Activated CD4-positive, alpha-beta T cell treated with anti-CD3 and anti-CD28 coated beads for 24 hours (primary cell): ENCODE data around the gene CEP104.

Experiments
- DNase-seq, 2 donors: peaks; one replicate each; pipeline ENCODE4 v3.0.0-alpha.2; 2020; ENCODE audit warnings: low read depth in 2 of 2

CEP104 gene

DNA sequence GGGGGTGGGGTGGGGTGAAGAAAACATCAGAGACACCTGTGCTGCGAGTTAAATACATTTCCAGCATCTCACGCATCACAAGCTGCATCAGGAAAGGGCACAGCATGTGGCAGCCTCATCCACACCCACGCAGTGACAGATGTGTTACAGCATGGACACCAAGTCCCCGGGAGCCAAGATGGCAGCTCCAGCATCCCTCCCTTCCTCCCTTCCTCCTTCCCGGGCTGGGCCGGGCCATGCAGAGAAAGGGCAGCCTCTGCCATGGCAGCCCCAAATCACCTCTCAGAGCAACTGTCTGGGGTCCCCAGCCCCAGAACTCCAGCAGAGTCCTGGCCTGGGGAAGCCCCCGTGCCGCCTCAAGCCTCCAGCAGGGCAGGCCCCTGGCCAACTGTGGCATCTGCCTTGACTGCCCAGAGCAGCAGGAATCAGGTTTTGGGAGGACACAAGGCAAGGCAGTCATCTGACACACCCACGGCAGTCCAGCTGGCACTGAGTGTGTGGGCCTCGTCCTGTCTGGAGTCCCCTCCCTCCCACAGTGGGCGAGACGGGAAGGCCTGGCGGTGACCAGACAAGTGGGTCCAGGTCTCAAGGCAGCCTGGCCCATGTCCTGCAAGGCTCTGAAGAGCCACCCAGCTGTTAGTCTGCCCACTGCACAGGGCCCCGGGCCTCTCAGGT is 78.3 kb downstream of the CEP104 start:
- DNase-seq, result no peak

DNA sequence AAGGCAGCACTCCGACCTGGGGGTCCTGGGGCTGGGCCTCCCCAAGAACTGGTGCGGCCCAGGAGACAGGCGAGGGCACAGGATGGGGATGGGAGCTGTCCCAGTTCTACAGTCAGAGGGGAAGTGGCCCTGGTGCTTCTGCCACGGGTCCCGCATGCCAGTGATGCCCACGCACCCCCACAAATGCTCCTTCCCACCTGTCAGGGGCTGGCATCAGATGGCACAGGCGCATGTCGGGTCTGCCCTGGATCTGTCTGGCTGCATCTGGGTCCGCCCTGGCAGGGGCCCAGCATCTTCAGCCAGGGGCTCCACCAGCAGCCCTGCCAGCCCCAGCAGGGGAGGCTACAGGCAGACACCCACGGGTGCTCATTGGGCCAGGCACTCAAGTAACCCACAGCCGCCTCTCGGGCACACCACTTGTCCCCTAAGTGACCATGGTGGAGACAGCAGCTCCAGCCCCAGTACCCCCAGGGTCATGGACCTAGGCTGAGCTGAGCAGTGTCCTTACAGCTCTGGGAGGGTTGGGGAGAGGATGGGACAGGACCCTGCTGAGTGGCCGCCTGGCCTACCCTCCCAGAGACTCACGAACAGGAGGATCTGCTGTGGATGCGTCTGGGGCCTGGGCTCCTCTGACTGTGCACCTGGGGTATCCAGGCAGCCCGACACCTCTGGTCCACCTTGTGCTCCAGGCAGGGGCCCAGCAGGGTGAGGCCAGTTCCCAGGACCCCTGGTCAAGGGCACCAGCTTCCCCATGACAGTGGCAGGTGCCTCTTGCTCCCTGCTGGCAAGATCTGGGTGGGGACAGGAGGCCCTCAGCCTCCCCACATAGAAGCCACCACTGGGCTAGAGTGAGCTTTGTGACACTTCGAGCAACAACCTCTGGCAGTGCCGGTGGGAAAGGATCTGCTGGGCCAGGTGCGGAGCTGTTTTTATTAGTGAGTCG is 79.1 kb downstream of the CEP104 start:
- DNase-seq, result no peak

DNA sequence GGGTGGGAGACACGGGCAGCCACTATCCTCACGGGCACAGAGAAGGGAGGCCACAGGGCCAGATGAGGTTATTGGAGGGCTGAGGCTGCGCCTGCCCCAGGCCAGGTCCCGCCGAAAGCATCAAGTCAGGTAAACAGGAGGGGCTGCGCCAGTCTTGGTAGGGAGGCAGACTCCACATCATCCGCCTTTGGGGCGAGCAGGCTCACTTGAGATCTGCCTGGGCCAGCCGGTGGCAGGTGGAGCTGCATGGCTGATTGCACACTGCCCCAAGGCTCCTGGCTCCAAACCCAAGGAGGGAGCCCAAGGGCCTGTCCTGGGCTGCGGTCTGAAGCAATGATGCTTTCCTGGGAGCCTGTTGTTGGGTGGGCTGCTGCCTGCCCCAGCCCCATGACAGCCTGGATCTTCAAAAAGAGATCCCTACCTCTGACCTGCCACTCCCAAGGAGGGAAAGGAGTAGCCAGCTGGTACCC is 79.9 kb downstream of the CEP104 start:
- DNase-seq, result no peak

DNA sequence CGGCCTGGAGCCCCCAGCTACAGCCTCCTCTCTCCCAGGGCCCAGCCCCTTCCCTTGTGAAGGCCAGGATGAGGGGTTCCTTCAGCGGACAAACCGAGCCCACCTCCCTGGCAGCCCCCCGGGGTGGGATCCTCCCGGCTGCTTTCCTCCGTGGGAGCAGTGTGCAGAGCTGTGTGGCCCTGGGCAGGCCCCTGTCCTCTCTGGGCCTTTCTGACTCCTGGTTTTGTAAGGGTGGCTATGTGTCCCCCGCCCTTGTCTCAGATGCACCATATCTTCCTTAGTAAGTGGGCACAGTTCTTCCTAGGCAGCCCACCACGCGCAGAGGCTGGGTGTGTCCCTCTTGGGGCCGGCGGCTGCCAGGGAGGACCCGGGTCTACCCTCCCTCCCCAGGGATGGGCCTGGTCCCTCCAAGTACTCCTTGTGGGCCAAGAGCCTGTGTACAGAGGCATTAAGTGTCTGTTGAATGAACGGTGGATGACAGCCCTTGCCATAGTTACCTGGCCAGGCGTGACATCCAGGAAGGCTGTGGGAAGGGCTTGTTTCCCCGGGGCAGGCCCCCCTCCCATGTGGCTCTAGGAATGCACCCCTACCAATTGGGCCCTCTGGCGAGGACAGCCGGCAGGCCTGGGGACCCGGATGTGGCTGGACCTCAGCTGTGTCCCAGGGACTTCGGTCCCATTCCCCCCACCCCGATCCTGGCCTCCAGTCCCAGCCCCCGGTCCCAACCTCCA is 80.6 kb downstream of the CEP104 start:
- DNase-seq, result no peak

DNA sequence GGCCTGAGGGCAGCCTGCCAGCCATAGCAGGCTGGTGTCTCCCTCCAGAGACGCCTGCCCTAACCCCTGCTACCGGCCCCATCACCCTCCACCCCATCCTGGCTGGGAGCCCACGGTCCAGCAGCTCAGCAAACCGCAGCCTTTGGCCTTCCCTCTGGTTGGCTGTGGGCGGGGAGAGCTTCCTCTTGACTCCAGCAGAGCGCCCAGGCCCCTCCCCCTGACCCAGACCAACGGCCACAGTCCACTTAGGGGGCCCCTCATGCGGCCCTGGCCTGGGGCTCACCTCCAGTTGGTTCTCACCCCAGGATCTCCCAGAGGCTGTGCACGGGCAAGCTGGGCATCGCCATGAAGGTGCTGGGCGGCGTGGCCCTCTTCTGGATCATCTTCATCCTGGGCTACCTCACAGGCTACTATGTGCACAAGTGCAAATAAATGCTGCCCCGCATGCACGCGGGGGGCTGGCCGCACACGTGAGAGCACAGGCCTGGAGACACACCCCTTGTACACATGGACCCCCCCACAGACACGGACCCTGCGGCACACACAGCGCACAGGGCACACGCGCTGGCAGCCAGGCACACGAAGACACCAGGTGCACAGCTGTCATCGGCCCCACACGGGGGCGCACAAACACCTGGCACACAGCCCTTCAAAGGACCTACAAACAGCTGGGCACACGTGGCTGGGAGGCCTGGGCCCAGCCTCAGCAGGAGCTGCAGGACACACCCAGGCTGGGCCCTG is 81.4 kb downstream of the CEP104 start:
- DNase-seq, result no peak

DNA sequence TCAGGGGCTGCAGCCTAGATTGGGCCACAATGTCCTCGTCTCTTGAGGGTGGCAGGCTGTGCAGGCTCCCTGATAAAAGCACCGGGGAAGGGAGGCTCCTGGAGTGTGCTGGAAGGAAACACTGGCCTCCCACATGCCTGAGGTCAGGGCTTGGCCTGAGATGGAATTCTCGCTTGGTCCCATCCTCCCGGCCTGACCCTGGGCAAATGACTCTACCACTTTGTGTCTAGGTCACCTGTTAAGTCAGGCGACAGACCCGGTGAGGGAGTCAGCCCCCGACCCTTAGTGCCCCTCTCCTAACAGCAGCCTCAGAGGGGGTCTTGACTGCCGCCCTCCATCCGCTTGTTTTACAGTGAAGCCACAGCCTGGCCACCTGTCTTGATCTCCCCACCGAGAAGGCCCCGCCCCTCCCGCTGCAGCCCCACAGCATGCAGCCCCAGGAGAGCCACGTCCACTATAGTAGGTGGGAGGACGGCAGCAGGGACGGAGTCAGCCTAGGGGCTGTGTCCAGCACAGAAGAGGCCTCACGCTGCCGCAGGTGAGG is 82.0 kb downstream of the CEP104 start:
- no peak for DNase-seq

DNA sequence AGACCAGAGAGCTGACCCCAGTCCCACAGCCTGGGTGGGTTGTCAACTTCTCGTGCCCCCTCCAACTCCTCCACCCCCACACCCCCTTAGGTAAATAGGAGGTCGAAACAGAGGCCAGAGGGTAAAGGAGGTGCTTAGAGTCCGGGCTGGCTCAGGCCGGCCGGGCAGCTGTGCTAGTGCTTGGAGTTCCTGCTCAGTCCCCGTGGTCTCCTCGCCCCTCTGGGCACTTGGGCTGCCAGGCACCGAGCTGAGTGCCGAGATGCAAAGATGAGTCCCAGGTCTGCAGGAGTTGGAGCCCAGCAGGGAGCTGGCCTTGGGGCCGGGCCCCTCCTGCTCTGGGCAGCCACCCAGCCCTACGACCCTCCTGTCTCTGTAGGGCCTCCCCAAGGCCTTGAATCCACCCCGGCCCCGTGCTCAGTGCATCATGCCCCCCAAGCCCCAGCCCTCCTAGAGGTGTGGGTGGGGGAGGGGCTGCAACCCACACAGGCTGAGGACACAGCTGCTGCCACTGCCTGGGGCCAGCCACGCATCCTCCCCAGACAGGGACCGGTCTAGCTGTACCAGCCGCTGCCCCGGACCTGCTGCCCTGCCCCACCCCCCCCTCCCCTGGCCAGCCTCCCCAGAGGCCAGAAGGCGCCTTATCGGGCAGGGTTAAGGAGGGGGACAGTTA is 82.6 kb downstream of the CEP104 start:
- DNase-seq, result no peak

DNA sequence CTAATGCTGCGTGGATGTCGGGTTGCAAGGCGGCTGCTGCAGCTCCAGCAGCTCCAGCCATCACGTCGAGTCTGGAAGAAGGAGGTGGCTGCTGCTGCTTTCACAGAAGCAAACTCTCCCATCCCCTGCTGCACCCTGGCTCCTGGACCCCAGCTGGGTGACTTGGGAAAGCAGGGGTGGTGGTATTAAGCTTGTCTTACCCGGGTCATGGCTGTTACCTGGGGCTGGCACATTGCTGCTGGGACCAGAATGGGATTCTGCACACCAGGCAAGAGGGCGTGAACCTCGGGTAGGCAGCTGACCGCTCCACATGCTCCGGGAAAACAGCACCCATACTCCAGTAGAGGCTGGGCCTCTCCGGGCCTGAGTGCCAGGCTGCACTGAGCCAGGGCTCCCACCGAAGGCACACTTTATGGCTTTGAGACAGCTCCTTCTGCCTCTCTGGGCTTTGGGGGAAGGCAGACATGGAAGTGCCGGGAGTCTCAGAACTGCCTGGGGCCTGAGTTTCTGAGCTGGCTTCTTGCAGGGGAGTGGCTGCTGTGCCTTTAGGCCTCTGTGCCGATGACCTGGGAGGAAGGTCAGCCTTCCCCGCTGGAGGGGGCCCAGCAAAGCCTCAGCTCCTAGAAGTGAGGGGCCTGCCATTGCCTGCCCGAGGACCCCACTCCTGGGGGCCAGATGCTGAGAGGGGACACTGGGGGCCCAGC is 83.3 kb downstream of the CEP104 start:
- no peak for DNase-seq

DNA sequence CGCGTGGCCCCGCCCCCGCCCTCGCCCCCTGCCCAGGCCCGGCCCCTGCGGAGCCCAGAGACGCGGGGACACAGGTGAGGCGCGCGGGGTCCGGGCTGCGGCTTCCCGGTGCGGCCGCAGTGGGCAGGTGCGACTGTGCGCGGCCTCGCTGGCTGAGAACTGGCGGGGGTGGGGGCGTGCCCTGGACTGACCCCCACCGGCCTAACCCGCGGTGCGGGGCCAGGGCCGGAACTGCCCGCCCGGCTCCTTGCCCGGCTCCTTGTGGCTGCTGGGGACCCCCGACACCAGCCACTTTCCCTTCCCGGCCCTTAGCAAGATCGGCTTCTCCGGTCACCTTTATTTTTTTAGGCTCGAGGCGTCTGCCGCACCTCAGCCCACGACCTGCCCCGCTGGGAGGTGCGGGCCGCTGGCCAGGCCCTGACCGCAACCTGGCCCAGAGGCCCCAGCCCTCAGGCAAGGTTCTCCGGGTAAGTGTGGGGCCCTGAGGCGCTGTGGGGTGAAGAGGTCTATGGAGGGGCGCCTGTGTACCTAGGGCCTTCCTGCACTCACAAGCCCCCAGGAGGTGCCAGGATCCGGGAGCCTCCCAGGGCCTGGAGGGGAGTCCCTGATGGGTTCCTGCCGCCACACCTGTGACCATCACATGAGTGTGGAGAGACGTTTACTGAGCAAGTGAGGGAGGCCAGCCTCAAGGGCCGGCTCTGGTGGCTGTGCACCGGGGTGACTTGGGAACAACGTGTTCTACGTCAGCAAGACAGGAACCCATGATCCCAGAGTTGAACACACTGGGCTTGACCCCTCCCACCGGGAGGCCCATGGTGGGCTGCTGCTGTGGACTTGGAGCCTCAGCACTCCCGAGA is 84.1 kb downstream of the CEP104 start, which contains the start of gene SMIM1:
SMIM1 (plus strand) TSS at position 35 of the 857 bp plus-strand sequence. CDS start 2,625 bp downstream, outside the sequence.
- DNase-seq, result no peak

DNA sequence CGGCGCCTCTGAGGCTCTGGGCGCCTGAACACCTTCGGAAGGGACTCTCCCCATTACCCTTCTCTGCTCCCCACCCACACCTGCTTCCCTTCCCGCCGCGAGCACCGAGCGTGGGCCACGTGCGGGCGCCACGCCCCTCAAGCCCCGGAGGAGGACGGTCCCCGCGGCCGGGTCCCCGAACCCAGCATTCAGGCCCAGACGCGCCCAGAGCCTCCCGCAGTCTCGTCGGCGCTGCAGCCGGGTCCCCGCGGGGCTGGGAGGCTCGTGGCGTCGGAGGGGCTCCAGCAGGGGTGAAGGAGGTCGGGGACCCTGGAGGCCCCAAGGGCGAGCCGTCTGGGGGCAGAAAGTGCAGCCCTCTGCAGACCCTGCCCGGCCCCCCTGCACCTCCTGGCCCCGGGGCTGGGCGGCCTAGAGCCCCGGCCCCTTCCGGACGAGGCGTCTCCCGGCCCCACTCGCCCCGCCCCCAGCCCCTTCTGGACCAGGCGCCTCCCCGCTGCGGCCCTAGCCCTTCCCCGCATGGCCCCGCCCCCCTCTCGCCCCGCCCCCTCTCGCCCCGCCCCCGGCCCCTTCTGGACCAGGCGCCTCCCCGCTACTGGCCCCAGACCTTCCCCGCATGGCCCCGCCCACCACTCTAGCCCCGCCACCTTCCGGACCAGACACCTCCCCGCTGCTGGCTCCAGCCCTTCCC is 84.8 kb downstream of the CEP104 start:
- DNase-seq, result peak; percentile 81 to 83

DNA sequence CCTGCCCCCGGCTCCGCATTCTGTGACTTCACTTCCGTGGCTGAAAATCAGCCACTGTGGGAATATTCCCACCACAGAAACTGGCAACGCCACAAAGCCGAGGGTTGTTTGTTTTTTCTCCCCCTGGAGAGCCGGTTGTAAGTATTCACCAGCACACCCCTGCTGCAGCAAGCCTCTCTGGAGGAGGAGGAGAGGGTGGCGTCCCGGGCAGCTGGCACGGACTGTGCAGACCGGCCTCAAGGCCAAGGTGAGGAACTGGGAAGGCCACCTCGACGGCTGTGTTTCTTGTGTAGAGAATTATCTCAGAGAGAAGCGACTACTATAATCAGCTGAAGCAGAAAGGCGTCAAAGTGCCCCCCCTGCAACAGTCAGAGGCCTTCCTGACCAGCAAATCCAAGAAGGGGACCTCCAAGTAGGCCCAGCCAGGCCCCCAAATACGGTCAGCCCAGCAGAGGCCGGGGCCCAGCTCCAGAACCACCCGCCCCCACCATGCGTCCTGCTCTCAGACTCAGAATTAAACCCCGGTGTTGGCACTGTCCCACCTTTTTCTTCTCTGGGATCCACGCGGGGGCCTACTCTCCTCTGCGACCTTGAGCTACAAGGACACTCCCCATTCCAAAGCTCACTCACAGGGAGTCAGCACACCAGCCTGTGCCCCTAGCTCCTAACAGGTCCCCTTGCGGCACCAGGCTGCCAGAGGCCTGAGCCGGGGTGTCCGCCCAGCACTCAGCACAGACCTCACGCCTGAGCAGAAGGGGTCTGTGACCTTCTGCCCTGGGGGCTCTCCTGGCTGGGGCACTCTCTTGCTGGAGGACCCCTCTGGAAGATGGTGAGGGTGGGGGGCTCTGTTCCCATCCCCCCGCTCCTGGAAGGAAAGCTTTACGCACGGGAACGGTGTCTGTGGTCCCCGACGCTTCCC is 85.6 kb downstream of the CEP104 start:
- DNase-seq, result no peak

DNA sequence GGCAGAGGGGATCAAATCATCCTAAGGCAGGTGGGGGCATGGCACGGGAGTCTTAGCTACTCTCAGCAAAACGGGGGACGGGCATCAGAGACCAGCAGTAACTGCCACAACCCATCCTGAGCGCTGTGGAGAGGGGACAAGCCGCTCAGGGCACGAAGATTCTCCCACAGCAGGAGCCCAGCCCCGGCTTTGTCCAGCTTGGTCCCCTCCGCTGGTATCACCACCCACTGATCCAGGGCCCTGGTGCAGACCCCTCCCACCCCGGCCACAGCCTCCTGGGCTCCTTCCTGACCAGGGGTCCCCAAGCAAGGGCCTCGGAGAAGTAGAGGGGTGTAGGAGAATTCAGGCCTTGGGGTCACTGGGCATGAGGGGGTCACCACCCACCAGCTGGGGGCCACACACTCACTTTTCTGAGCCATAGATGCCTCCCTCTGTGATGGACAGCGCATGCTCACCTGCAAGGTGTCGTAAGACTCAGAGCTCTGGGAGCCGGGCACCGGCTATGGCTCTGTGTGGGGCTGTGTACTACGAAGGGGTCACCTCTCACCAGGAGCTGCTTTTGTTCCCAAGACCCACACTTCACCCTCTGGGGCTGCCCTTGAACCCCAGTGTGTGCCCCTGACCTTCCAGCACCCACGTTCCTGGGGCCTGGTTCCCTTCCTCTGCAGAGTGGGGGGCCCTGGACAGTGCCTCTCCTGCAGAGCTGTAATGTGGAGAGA is 86.8 kb downstream of the CEP104 start:
- no peak for DNase-seq

DNA sequence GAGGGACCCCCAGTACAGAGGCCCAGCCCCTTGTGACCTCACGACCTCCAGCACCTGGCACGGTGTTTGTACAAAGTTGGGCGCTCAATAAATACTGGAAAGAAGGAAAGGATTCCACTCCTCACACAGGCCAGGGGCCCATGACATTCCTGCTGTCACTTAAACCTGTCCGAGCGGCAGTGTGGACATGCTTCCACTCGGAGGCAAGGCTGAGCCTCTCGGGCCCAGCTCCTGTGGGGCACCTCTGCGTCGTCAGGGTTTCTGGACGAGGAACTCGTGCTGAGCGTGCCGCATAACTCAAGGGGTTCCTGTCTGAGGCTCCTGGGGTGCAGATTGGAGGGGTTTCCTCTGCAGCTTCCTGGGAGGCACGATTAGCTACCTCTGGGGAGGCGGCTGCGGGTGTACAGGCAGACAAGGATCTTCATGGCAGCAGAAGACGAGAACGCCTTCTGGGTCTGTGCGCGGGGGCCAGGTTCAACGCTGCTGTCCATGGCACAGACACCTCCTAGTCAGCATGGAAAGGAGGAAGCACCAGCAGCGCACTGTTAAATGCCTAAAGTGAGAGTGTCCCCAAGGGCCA is 88.1 kb downstream of the CEP104 start:
- no peak for DNase-seq

DNA sequence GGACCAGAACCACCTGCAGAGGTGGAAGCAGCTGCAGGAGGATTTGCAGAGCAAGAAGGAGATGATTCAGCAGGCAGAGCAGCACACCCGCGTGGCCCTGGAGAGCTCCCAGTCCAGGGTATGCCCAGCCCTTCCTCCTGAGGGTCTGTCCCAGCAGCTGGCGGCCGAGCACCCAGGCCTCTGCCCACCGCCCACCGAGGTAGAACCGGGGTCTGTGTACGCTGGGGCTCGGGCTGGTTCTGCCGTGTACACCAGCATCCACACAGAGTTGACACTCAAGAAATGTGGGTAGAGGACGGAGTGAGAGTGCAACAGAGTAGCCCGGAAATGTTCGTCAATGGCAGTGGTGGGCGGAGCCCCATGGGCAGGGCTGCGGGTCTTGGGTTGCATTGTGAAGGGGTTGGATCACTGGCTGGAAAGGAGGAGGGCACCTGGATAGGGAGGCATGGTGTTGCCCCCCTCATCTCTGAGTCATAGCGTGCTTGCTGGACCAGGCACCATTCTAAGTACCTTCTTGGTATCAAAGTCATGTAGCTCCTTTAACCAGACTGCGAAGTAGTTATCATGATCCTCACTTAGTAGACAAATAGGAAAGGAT is 89.6 kb downstream of the CEP104 start:
- no peak for DNase-seq

DNA sequence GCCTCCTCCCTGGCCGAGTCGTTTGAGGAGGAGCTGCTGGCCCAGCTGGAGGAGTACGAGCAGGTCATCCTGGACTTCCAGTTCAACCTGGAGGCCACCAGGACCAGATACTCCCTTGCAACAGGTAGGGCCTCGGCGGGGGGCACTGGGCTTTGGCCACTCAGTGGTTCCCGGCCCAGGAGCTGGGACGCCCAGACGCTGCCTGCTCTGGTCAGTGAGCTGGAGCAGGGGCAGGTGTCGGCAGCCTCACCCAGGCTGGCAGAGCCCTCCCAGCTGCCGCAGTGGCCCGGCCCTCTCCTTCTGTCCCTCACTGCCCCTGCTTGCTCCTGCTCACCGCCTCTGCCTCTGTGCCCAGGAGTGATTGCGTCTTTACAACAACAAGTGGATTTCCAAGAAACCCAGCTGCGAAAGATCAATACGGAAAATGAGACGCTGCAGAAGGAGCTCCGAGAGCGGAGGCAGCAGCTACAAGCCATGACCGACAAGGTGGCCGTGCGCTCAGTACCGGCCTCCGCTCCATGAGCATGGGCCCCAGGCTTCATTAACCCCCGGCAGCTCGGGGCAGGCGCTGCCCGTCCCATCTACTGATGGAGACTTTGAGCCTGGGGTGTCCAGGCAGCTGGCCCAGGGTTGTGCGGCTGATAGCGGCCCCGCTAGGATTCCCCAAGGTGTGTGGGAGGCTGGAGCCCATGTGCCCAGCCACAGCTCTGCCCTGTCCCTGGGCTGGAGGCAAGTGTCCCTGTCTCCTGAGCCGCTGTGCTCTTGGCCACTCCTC is 93.5 kb downstream of the CEP104 start:
- DNase-seq, result no peak
